Glutamatergic neuron (in vitro differentiated cells): ENCODE data around the gene DCLK2. TPM values are rescaled to one million over a fixed set of nuclear protein-coding genes. Genes with fewer than 3 reads are reported as not detected.

Source experiments
- DNase-seq: peaks from one replicate; pipeline ENCODE4 v3.0.0; 2022
- H3K27ac Mint-ChIP-seq: one replicate; pipeline ENCODE4 v1.8.0; 2020; ENCODE audit warnings: mild to moderate bottlenecking, mixed read lengths, inconsistent platforms; ENCODE audit not compliant: unreplicated experiment
- H3K27me3 Mint-ChIP-seq: one replicate; pipeline ENCODE4 v1.8.0; 2020; ENCODE audit warnings: mild to moderate bottlenecking, moderate library complexity, mixed read lengths, inconsistent platforms; ENCODE audit not compliant: unreplicated experiment
- H3K36me3 Mint-ChIP-seq: one replicate; pipeline ENCODE4 v1.8.0; 2020; ENCODE audit warnings: mild to moderate bottlenecking, mixed read lengths, inconsistent platforms; ENCODE audit not compliant: unreplicated experiment
- H3K4me1 Mint-ChIP-seq: one replicate; pipeline ENCODE4 v1.8.0; 2020; ENCODE audit warnings: mild to moderate bottlenecking, low read depth, mixed read lengths, inconsistent platforms; ENCODE audit not compliant: unreplicated experiment
- H3K4me3 Mint-ChIP-seq: one replicate; pipeline ENCODE4 v1.8.0; 2020; ENCODE audit warnings: mild to moderate bottlenecking, mixed read lengths, inconsistent platforms; ENCODE audit not compliant: unreplicated experiment
- H3K9me3 Mint-ChIP-seq: one replicate; pipeline ENCODE4 v1.8.0; 2020; ENCODE audit warnings: mild to moderate bottlenecking, moderate library complexity, mixed read lengths, inconsistent platforms; ENCODE audit not compliant: unreplicated experiment
- CTCF ChIP-seq: fragments of 200-600 bp; sonication (generic); IDR thresholded peaks from one replicate; pipeline ENCODE4 v1.5.0; 2021; ENCODE audit not compliant: partially characterized antibody, unreplicated experiment
- total RNA-seq: library from RNA; stranded (reverse); fragmentation: NEBNext Ultra II Directional; extraction: Animal tissue kit (Norgen Biotek cat#: 25700); gene quantifications from one replicate; pipeline ENCODE4 v1.2.1, GENCODE V29; 2021; ENCODE audit not compliant: unreplicated experiment

Gene DCLK2
- total RNA-seq, 1 donor from 2014 or later, result 36.8 TPM

- no peaks in the 10 kb centered on the region for H3K4me1 Mint-ChIP-seq
- no peak overlapping the region for H3K27ac Mint-ChIP-seq
- peaks cover 2% of the 10 kb centered on the region for H3K27me3 Mint-ChIP-seq
- H3K36me3 Mint-ChIP-seq, result no peaks in the 10 kb centered on the region
- H3K9me3 Mint-ChIP-seq, result no peaks in the 10 kb centered on the region
- no peak for DNase-seq
- TF ChIP-seq CTCF, result no peak
- H3K4me3 Mint-ChIP-seq, result no peak overlapping the region
Measured at GRCh38 chr4:150289881-150290280, 211.6 kb downstream of the DCLK2 start.

GRCh38 chr4:150297861-150298474 lies 219.7 kb downstream of the DCLK2 start:
- no peak overlapping the region for H3K27ac Mint-ChIP-seq

GRCh38 chr4:150299816-150300215 lies 221.6 kb downstream of the DCLK2 start:
- no peak for TF ChIP-seq CTCF
- H3K27ac Mint-ChIP-seq, result no peak overlapping the region
- peaks cover 2% of the 10 kb centered on the region for H3K9me3 Mint-ChIP-seq
- no peaks in the 10 kb centered on the region for H3K27me3 Mint-ChIP-seq
- H3K4me3 Mint-ChIP-seq, result no peak overlapping the region
- DNase-seq, result no peak
- no peaks in the 10 kb centered on the region for H3K4me1 Mint-ChIP-seq
- no peaks in the 10 kb centered on the region for H3K36me3 Mint-ChIP-seq

More at GRCh38 chr4:150297861-150298474, 219.7 kb downstream of the DCLK2 start:
- Mint-ChIP-seq H3K4me3 (no peak overlapping the region), H3K27me3 (no peaks in the 10 kb centered on the region), H3K36me3 (no peaks in the 10 kb centered on the region), H3K4me1 (no peaks in the 10 kb centered on the region), H3K9me3 (peaks cover 2% of the 10 kb centered on the region)
- peak; percentile 62 for TF ChIP-seq CTCF
- peak; percentile 36 for DNase-seq

GRCh38 chr4:150302553-150302952 lies 224.3 kb downstream of the DCLK2 start:
- Mint-ChIP-seq H3K9me3 (no peaks in the 10 kb centered on the region), H3K4me3 (no peak overlapping the region), H3K27me3 (peaks cover 2% of the 10 kb centered on the region), H3K27ac (no peak overlapping the region), H3K4me1 (no peaks in the 10 kb centered on the region), H3K36me3 (no peaks in the 10 kb centered on the region)
- no peak for DNase-seq
- TF ChIP-seq CTCF, result no peak

GRCh38 chr4:150305995-150306394 lies 227.8 kb downstream of the DCLK2 start:
- TF ChIP-seq CTCF, result no peak
- no peaks in the 10 kb centered on the region for H3K36me3 Mint-ChIP-seq
- H3K9me3 Mint-ChIP-seq, result no peaks in the 10 kb centered on the region
- H3K4me1 Mint-ChIP-seq, result no peaks in the 10 kb centered on the region
- DNase-seq, result no peak
- H3K27ac Mint-ChIP-seq, result no peak overlapping the region
- no peak overlapping the region for H3K4me3 Mint-ChIP-seq
- peaks cover 2% of the 10 kb centered on the region for H3K27me3 Mint-ChIP-seq
